Subcutaneous abdominal adipose tissue (tissue), 5 donors: ENCODE results near the gene MCMBP.
"Not testable (repeated sequence)": the region's sequence is repeated elsewhere in the genome, so short reads cannot be mapped to it uniquely, and the experiment has no call there.

Experiments used
- H3K27ac ChIP-seq: one replicate; pipeline ENCODE4 v1.7.0; 2013; ENCODE audit warnings: low read depth, mild to moderate bottlenecking, inconsistent platforms, low read length, moderate library complexity
- H3K27me3 ChIP-seq, 5 donors: one replicate each; pipeline ENCODE4 v1.7.0; 2013; ENCODE audit warnings: low read length in 5 of 5, inconsistent platforms in 1 of 5; ENCODE audit not compliant: control insufficient read depth in 5 of 5, insufficient read depth in 4 of 5
- H3K36me3 ChIP-seq, 5 donors: one replicate each; pipeline ENCODE4 v1.7.0; 2013; ENCODE audit warnings: low read length in 5 of 5; ENCODE audit not compliant: control insufficient read depth in 5 of 5, insufficient read depth in 5 of 5
- H3K4me1 ChIP-seq, 5 donors: one replicate each; pipeline ENCODE4 v1.7.0; 2013; ENCODE audit warnings: low read length in 5 of 5, mild to moderate bottlenecking in 3 of 5, moderate library complexity in 1 of 5; ENCODE audit not compliant: control insufficient read depth in 5 of 5, insufficient read depth in 5 of 5
- H3K4me3 ChIP-seq, 5 donors: one replicate each; pipeline ENCODE4 v1.7.0; 2013; ENCODE audit warnings: low read length in 5 of 5, low read depth in 1 of 5
- H3K9ac ChIP-seq, 5 donors: one replicate each; pipeline ENCODE4 v1.7.0; 2013; ENCODE audit warnings: low read length in 5 of 5, mild to moderate bottlenecking in 4 of 5, moderate library complexity in 3 of 5
- H3K9me3 ChIP-seq, 5 donors: one replicate each; pipeline ENCODE4 v1.7.0; 2013; ENCODE audit warnings: low read length in 5 of 5; ENCODE audit not compliant: control insufficient read depth in 5 of 5
- donor health status: healthy.
- donor health status: healthy.
- donor health status: healthy.
- donor health status: healthy.
- donor health status: healthy.

The MCMBP gene, protein sequence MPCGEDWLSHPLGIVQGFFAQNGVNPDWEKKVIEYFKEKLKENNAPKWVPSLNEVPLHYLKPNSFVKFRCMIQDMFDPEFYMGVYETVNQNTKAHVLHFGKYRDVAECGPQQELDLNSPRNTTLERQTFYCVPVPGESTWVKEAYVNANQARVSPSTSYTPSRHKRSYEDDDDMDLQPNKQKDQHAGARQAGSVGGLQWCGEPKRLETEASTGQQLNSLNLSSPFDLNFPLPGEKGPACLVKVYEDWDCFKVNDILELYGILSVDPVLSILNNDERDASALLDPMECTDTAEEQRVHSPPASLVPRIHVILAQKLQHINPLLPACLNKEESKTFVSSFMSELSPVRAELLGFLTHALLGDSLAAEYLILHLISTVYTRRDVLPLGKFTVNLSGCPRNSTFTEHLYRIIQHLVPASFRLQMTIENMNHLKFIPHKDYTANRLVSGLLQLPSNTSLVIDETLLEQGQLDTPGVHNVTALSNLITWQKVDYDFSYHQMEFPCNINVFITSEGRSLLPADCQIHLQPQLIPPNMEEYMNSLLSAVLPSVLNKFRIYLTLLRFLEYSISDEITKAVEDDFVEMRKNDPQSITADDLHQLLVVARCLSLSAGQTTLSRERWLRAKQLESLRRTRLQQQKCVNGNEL

GRCh38 chr10:119872610-119872859, at the start of gene MCMBP:
Gene MCMBP (minus strand): TSS chr10:119872843. CDS start chr10:119872584, 259 bp downstream.
- H3K9ac ChIP-seq, result peak within 1 kb of the TSS; percentile 77 to 85 (median 81)
- H3K36me3 ChIP-seq, result no peaks in the 10 kb centered on the region
- peak within 1 kb of the TSS; percentile 91 for H3K27ac ChIP-seq
- no peaks in the 10 kb centered on the region for H3K9me3 ChIP-seq
- H3K4me3 ChIP-seq, result peak within 1 kb of the TSS; percentile 78 to 95 (median 93)
- H3K27me3 ChIP-seq, result no peaks in the 10 kb centered on the region
- H3K4me1 ChIP-seq, result peaks cover 0 to 41% (median 33%) of the 10 kb centered on the region in 5 donors

- Histone ChIP-seq H3K36me3 (peaks cover 47 to 74% (median 60%) of the 10 kb centered on the region in 5 donors), H3K4me1 (no peaks in the 10 kb centered on the region), H3K9me3 (no peaks in the 10 kb centered on the region), H3K27ac (no peak overlapping the region), H3K9ac (no peak overlapping the region), H3K4me3 (no peak overlapping the region), H3K27me3 (no peaks in the 10 kb centered on the region)
Observed at GRCh38 chr10:119919826-119920225, 47.2 kb upstream of the MCMBP start.

DNA sequence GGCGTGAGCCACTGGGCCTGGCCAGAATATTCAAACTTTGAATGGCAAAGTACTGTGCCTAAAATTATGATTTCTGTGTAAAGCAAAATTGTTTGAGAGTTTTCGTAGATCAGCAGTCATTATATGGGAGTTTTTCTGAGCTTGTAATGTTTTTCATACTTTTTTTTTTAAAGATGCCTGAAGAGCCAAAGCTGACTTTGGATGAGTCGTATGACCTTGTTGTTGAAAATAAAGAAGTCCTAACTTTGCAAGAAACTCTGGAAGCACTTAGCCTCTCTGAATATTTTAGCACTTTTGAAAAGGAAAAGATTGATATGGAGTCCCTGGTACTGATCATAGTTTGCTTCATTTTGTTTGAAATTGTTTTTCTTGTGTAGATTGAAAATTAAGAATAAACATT, 46.6 kb upstream of the MCMBP start:
- Histone ChIP-seq H3K27ac (no peak overlapping the region), H3K9me3 (no peaks in the 10 kb centered on the region), H3K4me1 (no peaks in the 10 kb centered on the region), H3K36me3 (peaks cover 51 to 73% (median 59%) of the 10 kb centered on the region in 5 donors), H3K4me3 (no peak overlapping the region), H3K9ac (no peak overlapping the region), H3K27me3 (no peaks in the 10 kb centered on the region)

DNA sequence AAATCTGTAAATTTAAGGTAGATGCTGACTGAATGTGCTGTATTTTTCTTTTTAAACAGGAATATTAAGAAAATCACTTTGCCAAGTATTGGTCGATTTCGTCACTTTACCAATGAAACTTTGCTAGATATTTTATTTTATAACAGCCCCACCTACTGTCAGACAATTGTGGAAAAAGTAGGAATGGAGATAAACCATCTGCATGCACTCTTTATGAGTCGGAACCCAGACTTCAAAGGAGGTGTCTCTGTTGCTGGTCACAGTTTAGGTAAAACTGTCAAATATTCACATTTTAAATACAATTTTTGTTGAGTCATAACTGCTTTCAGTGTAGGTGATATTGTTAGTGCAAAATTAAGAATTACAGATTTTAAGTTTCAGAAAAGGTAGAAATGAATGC, 45.1 kb upstream of the MCMBP start:
- Histone ChIP-seq H3K4me1 (no peaks in the 10 kb centered on the region), H3K36me3 (peaks cover 53 to 77% (median 61%) of the 10 kb centered on the region in 5 donors), H3K27ac (no peak overlapping the region), H3K9ac (no peak overlapping the region), H3K4me3 (no peak overlapping the region), H3K9me3 (no peaks in the 10 kb centered on the region), H3K27me3 (no peaks in the 10 kb centered on the region)

- Histone ChIP-seq H3K36me3 (peaks cover 20 to 78% (median 45%) of the 10 kb centered on the region in 5 donors), H3K9me3 (no peaks in the 10 kb centered on the region), H3K27ac (no peak overlapping the region), H3K4me1 (no peaks in the 10 kb centered on the region), H3K9ac (no peak overlapping the region), H3K4me3 (no peak overlapping the region), H3K27me3 (no peaks in the 10 kb centered on the region)
Observed at GRCh38 chr10:119910689-119911088, 38.0 kb upstream of the MCMBP start.

GRCh38 chr10:119908166-119908565, 35.5 kb upstream of the MCMBP start:
- H3K4me1 ChIP-seq, result no peaks in the 10 kb centered on the region
- H3K9ac ChIP-seq, result no peak overlapping the region
- no peak overlapping the region for H3K27ac ChIP-seq
- H3K36me3 ChIP-seq, result peaks cover 30 to 84% (median 58%) of the 10 kb centered on the region in 5 donors
- H3K4me3 ChIP-seq, result no peak overlapping the region
- no peaks in the 10 kb centered on the region for H3K9me3 ChIP-seq
- H3K27me3 ChIP-seq, result no peaks in the 10 kb centered on the region

GRCh38 chr10:119907695-119908094, 35.1 kb upstream of the MCMBP start:
- not testable (repeated sequence) for H3K27ac ChIP-seq
- H3K36me3 ChIP-seq, result peaks cover 30 to 84% (median 58%) of the 10 kb centered on the region in 5 donors

DNA sequence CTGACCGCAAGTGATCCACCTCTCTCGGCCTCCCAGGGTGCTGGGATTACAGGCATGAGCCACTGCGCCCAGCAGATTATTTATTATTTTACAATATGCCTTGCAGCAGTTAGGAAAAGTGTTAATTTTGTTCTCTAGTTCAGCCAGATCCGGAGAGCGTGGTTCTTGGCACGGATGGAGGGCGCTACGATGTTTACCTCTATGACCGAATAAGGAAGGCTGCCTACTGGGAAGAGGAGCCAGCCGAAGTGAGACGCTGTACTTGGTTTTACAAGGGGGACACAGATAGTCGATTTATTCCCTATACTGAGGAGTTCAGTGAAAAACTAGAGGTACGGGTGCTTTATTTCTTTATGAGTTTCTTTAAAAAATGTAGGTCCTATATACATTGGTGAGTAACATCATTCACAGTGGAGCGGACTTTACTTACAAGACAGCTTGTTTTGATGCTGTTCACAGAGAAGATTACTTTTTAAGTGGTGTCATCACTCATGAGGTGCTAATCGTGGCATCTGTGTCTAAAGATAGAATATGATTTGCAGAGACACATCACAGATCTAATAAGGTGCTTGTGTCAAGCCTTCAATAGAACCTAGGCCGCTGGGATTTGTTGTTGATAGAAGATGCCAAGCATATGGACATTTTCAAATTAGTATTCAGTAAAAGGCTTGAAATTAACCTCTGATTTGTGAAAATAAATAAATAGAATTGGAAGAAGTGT, 31.5 kb upstream of the MCMBP start:
- H3K9me3 ChIP-seq, result no peaks in the 10 kb centered on the region
- no peak overlapping the region for H3K9ac ChIP-seq
- no peak overlapping the region for H3K27ac ChIP-seq
- no peak overlapping the region for H3K4me3 ChIP-seq
- no peaks in the 10 kb centered on the region for H3K27me3 ChIP-seq
- peaks cover 30 to 61% (median 47%) of the 10 kb centered on the region in 5 donors for H3K36me3 ChIP-seq
- H3K4me1 ChIP-seq, result no peaks in the 10 kb centered on the region

More at GRCh38 chr10:119907695-119908094, 35.1 kb upstream of the MCMBP start:
- H3K4me3 ChIP-seq, H3K27me3 ChIP-seq, H3K9ac ChIP-seq, H3K4me1 ChIP-seq, H3K9me3 ChIP-seq: not testable (repeated sequence)

- Histone ChIP-seq H3K36me3 (peaks cover 16 to 36% (median 23%) of the 10 kb centered on the region in 5 donors), H3K27ac (no peak overlapping the region), H3K9ac (no peak overlapping the region), H3K4me1 (peaks cover 0 to 31% (median 25%) of the 10 kb centered on the region in 5 donors), H3K27me3 (no peaks in the 10 kb centered on the region), H3K9me3 (no peaks in the 10 kb centered on the region), H3K4me3 (no peak overlapping the region)
Observed at GRCh38 chr10:119898577-119898976, 25.9 kb upstream of the MCMBP start.
